Mucosa of gallbladder (tissue), 1 donor: ENCODE measurements around the gene ABHD15. TPM values are rescaled to one million over a fixed set of nuclear protein-coding genes. Genes with fewer than 3 reads are reported as not detected.

ENCODE experiments used
- DNase-seq: peaks from one replicate; pipeline ENCODE4 v3.0.0-alpha.2; 2020; ENCODE audit warnings: low spot score
- total RNA-seq: library from RNA; stranded (reverse); gene quantifications from one replicate; pipeline ENCODE4 v1.2.1, GENCODE V29; 2021
- donor health status: DM: no; HTN: no; CAD: no.

Gene ABHD15
- 23.7 TPM for total RNA-seq

DNA sequence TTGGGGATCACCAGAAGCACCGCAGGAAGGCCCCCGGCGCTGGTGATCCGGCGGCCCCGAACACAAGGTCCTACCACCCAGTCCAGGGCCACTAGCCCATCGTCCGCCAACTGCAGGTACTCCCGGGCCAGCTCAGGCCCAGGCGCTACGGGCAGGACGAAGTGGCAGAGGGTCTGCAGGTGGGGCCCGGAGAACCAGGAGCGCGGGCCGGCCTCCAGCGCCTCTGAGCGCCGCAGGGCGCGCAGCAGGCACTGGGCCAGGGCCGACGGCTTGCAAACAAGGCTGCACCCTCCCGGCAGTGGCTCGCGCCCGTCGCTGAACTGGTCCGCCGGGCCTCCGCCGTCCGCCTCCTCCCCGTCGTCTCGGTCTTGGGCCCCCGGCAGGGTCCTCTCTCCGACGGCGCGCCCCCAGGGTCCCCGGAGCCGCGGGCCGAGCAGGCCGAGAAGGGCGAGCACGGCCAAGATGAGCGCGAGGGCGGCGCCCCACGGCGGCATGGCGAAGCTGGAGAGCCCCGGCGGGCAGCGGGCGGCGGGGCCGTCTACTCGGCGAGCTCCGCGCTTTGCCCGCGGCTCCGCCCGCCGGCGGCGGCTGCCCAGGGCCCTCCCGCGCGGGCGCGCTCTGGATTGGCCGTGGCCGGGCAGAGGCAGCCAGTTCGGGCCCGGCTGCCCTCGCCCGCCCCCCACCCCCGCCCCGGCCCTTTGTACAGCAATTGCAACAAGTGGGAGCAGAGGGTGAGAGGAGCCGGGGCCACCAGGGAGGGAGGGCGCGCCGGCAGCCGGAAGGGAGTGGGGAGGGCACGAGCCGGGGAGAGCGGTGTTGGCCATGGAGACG is at the start of gene ABHD15:
Gene ABHD15, minus strand, starts transcription at position 565 of the 831 bp plus-strand sequence. Its CDS starts 71 bp downstream, at position 494.
- DNase-seq, result peak; percentile 67

DNA sequence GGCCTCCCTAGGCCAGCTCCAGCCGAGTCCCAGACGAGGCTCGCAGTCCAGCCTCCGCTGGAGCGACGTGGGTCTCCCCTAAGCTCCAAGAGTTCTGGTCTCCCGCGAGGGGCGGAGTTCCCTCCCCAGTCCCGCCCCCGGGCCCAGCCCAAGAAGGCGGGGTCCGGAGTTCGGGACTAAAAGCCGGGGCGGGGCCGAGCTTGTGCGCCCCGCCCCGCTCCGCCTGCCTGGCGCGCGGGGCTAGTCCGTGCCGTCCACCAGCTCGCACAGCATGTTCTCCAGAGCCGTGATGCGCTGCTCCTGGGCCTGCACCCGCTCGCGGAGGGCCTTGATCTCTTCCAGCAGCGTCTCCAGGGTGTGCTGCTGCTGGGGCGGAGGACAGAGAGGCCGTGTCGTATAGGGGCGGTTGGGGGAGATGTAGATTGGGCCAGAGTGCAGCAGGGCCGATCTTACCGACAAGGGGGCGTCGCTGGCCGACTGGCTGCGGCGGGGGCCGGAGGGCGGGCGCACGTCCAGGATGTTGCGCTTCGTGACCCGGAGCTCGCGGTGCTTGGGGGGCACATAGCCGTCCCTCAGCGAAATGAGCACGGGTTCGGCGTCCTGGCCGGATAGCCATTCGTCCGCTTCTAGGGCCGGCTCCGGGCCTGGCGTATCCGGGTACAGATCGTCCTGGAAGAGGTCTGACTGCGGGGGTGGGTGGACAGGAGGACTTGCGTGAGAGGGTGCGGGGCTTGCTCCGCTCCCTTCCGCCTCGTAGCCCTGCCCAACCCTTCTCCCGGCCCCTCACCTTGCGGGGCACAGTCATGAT is 48.9 kb upstream of the ABHD15 start:
- DNase-seq, result peak; percentile 86

DNA sequence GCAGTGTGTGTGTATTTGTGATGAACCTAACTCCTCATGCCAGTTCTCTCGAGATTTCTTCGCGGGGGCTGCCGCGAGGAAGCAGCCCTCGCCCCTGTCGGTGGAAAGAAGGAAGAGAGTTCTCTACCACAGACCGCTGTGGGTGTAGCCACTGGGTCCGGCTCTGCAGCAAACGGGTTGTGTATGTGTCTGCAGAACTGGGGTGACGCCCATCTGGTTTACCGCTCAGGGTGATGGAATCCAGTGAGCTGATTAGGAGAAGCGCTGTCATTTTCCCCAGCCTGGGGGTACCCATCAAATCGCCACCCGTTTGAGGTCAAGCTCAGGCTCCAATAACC is 48.2 kb upstream of the ABHD15 start:
- no peak for DNase-seq

DNA sequence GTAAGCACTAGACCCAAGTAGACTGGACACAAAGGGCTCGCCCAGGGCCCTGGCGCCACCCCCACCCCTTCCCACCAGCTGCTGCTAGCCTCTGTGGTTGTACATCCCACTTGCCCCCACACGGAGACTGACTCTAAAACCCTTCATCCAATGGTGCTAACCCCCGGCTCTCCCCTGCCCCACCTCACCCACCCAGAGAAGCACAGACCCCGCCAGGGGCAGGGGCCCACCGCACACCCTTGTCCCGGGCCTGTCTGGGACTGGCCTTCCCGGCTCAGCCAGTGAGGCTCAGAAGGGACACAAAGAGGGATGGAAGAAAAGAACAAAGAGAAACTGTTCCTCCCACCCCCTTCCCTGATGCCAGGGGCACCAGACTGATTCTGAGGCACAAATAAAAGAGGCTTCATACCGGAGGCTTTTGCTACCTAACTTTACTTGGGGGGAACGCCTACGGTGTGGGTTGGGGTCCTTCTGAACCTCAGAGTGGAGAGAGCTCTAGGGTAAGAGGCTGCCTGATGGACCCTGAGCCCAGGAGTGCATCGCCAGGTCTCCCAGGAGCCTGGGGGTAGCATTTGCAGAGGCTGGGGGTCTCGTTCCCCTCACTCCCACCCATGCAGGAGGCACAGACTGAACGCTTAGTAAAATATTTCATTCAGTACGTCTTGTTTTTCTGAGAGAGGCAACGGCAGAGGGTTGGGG is 47.7 kb upstream of the ABHD15 start:
- DNase-seq, result no peak

- DNase-seq, result no peak
Measured at GRCh38 chr17:29613856-29614255, 47.0 kb upstream of the ABHD15 start.

DNA sequence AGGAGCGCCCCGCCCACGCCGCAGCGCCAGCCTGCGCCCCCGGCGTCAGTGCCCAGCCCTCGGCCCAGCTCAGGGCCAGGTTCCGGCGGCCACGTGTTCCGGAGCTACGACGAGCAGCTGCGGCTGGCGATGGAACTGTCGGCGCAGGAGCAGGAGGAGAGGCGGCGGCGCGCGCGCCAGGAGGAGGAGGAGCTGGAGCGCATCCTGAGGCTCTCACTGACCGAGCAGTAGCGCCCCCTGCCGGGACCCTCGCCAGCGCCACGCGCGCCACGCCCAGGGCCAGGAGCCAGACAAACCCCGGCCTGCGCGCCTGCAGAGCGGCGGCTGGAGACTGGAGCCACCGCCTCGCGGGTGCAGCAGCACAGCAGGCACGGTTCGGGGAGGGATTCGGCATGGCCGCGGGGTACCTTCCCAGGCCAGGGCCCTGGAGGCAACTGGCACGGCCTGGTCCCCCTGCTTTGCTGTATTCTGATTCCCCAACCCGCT is 46.6 kb upstream of the ABHD15 start:
- DNase-seq, result peak; percentile 96

GRCh38 chr17:29612404-29613280 is 45.8 kb upstream of the ABHD15 start:
- no peak for DNase-seq

DNA sequence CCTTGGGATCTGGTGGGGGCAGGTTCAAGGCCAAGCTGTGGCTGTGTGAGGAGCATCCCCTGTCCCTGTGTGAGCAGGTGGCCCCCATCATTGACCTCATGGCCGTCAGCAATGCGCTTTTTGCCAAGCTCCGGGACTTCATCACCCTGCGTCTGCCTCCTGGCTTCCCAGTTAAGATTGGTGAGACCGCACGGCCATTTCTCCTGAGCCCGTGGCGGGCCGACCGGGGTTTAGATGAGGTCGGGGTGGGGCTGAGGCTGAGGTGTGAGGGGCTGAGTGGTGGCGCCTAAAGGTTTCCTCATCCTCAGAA is 45.2 kb upstream of the ABHD15 start:
- no peak for DNase-seq

GRCh38 chr17:29611351-29612093 is 44.7 kb upstream of the ABHD15 start:
- DNase-seq, result no peak

DNA sequence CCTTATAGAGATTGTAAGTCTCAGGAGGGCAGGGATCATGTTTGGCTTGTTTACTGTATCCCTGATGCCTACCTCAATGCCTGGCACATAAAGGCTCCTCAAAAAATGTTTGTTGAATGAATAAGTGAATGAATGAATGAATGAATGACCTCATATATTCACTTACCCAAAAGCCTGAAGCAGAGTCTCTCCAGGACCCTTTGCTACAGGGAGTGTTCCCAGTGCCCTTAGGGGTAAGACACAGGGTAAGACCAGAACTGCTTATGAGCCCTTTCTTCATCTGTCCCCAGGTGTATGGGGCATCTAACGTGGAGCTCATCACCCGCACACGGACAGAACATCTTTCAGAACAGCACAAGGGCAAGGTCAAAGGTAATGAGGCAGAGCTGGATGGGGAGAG is 43.6 kb upstream of the ABHD15 start:
- DNase-seq, result no peak

GRCh38 chr17:29608986-29609385 is 42.1 kb upstream of the ABHD15 start:
- DNase-seq, result no peak

DNA sequence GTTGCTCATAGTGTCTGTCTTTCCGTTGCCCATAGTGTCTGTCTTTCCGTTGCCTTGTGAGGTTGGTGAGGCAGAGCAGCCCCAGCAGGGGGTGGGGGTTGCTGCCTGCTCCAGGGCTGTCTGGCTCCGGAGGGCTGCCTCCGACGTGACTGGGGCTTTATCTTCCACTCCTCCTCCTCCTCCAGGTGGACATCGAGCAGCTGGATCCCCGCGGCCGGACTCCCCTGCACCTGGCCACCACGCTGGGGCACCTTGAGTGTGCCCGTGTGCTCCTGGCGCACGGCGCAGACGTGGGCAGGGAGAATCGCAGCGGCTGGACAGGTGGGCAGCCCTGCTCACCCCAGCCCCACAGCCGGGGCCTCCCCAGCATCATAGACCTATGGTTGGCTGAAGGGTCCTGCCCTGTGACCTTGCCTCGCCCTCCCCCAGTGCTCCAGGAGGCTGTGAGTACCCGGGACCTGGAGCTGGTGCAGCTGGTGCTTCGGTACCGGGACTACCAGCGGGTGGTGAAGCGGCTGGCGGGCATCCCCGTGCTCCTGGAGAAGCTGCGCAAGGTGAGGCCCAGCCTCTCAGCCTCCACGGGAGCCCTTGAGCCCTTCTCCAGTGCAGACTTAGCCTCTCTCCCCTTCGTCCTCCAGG is 40.8 kb upstream of the ABHD15 start:
- DNase-seq, result no peak

DNA sequence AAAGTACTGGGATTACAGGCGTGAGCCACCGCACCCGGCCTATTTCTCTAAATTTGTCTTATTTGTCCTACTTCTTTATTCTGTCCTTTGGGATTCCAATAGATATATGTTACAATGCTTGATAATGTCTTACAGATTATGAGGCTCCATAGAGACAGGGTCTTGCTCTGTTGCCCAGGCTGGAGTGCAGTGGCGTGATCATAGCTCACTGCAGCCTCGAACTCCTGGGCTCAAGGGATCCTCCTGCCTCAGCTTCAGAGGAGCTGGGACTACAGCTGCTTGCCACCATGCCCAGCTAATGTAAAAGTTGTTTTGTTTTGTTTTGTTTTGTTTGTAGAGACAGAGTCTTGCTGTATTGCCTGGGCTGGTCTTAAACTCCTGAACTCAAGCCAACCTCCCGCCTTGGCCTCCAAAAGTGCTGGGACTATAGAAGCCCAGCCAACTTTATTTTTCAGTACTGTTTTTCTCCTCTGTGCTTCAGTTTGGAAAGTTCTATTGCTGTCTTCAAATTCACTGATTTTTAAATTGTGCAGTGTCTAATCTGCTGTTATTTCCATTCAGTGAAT is 36.4 kb upstream of the ABHD15 start:
- DNase-seq, result no peak

- DNase-seq, result no peak
Measured at GRCh38 chr17:29597361-29598172, 30.7 kb upstream of the ABHD15 start.

GRCh38 chr17:29596811-29597210 is 30.0 kb upstream of the ABHD15 start:
- no peak for DNase-seq

GRCh38 chr17:29595943-29596774 is 29.3 kb upstream of the ABHD15 start:
- no peak for DNase-seq

- DNase-seq, result no peak
Measured at GRCh38 chr17:29595107-29595942, 28.5 kb upstream of the ABHD15 start.
